Esophagus muscularis mucosa (tissue), 4 donors: ENCODE measurements around the gene TBATA.

Experiments used
- EP300 ChIP-seq: sonication (generic); formaldehyde crosslinking; IDR thresholded peaks from one replicate; pipeline ENCODE4 v1.6.1; 2017; ENCODE audit warnings: antibody characterized with exemption
- POLR2A ChIP-seq: fragments of 450-650 bp; IDR thresholded peaks from one replicate; pipeline ENCODE4 v1.6.1; 2017; ENCODE audit warnings: antibody characterized with exemption, moderate library complexity, mild to moderate bottlenecking, low read depth
- POLR2AphosphoS5 ChIP-seq, 2 donors: sonication (generic); formaldehyde crosslinking; IDR thresholded peaks; one replicate each; pipeline ENCODE4 v1.6.1; 2017; ENCODE audit warnings: antibody characterized with exemption in 2 of 2
- TF ChIP-seq, protein P1 (sequence below), 3 experiments: fragments of 200-600 bp in 2 of 3; fragments of 450-650 bp in 1 of 3; sonication (generic) in 2 of 3; IDR thresholded peaks; one replicate each; pipeline ENCODE4 v1.5.1; 2017 to 2019; ENCODE audit warnings: antibody characterized with exemption in 3 of 3, mild to moderate bottlenecking in 2 of 3, moderate library complexity in 1 of 3

DNA sequence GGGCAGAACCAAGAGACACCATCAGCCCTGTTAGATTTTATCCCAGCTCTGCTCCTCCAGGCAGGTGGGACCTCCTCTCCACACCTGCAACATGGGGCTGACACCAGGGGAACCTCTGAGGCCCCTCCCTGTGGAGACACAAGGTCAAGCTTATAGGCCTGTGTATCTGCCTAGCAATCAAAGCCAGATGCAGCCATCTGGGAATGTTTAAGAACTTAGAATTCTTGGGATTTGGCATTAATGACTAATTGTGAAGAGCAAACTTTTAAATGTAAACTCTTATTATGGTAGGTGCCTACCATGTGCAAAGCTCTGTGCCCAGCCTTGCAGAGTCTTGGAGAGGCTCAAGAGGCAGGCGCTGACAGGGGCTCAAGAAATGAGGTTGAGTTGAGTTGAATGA is 52.1 kb downstream of the TBATA start:
- TF ChIP-seq, protein P1, sequence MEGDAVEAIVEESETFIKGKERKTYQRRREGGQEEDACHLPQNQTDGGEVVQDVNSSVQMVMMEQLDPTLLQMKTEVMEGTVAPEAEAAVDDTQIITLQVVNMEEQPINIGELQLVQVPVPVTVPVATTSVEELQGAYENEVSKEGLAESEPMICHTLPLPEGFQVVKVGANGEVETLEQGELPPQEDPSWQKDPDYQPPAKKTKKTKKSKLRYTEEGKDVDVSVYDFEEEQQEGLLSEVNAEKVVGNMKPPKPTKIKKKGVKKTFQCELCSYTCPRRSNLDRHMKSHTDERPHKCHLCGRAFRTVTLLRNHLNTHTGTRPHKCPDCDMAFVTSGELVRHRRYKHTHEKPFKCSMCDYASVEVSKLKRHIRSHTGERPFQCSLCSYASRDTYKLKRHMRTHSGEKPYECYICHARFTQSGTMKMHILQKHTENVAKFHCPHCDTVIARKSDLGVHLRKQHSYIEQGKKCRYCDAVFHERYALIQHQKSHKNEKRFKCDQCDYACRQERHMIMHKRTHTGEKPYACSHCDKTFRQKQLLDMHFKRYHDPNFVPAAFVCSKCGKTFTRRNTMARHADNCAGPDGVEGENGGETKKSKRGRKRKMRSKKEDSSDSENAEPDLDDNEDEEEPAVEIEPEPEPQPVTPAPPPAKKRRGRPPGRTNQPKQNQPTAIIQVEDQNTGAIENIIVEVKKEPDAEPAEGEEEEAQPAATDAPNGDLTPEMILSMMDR (IDR thresholded peaks at IDR 0.05), result no peak
- no peak for TF ChIP-seq EP300
- TF ChIP-seq POLR2AphosphoS5 (IDR thresholded peaks at IDR 0.05), result no peak
- no peak for TF ChIP-seq POLR2A
